HL-60 (cell line): ENCODE data around the gene ACVRL1.

Experiments used
- DNase-seq, 2 experiments: peaks; one replicate each; pipeline ENCODE4 v3.0.0-alpha.2; 2010 to 2020; ENCODE audit warnings: low read depth in 1 of 2, low spot score in 1 of 2
- H3K27ac ChIP-seq: fragments of 250-450 bp; sonication (Bioruptor Pico); replicated peaks from 2 replicates; pipeline ENCODE4 v1.5.1; 2020; ENCODE audit warnings: mild to moderate bottlenecking, moderate library complexity
- H3K27me3 ChIP-seq: fragments of 250-450 bp; sonication (Bioruptor Pico); 2 replicates; pipeline ENCODE4 v1.5.1; 2021; ENCODE audit warnings: mild to moderate bottlenecking, moderate library complexity; ENCODE audit not compliant: insufficient read depth, poor library complexity, severe bottlenecking
- H3K4me3 ChIP-seq: replicated peaks from 2 replicates; pipeline ENCODE4 v1.5.1; 2011; ENCODE audit warnings: mild to moderate bottlenecking, control low read depth, low read length; ENCODE audit not compliant: insufficient read depth
- GABPA ChIP-seq: IDR thresholded peaks from 2 replicates; pipeline ENCODE4 v1.6.1; 2012; ENCODE audit warnings: low read depth
- POLR2AphosphoS5 ChIP-seq: IDR thresholded peaks from 2 replicates; pipeline ENCODE4 v1.6.1; 2012; ENCODE audit warnings: low read depth
- SPI1 ChIP-seq: IDR thresholded peaks from 2 replicates; pipeline ENCODE4 v1.6.1; 2012; ENCODE audit warnings: low read depth, mild to moderate bottlenecking, borderline replicate concordance
- TF ChIP-seq, protein P1 (sequence below): IDR thresholded peaks from one replicate; pipeline ENCODE4 v1.5.1; 2011; ENCODE audit warnings: low read length, control low read depth, inconsistent platforms; ENCODE audit not compliant: insufficient read depth
- TF ChIP-seq, protein P2 (sequence below): IDR thresholded peaks from 2 replicates; pipeline ENCODE4 v1.6.1; 2012; ENCODE audit warnings: low read depth; ENCODE audit not compliant: insufficient replicate concordance

ACVRL1 gene

DNA sequence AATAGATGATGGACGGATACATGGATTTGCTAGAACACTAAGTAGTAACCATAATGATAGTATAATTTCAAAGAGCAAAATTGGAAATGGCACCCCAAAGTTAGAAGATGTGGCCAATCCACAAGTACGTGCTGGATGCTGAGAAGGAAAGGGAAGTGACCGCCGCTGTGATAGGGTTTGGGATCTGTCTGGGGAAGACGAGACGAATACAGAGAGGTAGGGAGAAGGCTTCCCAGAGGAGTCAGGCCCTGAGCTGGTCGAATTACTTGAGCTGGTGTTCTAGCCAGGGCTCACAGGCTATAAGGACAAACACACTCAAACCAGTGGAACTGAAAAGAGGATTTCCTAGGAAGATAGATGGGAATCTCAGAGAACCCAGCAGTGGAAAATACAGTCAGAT is 34.8 kb downstream of the ACVRL1 start:
- H3K27ac ChIP-seq: no peak overlapping the region

DNA sequence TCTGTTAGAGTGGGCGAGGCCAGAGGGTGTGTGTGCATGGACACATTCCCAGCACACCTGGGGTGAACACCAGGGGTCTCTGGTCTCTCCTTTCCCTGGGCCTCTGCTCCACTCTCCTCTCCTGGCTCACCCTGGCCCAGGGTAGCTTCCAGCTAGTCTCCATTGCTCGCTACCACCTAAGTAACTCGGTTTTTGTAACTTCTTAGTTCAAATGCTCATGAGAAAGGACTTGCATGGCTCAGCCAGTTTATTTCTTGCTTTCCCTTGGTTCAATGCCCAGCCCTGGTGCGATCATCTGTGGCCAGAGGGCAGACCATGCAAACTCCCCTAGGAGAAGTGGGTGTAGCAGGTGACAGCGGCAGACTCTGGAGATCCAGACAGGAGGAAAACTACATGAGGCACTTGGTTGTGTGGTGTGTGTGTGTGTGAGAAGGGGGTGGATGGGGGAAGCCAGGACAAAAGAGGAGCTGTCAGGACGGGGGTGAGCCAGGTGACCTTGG is 35.2 kb downstream of the ACVRL1 start:
- TF ChIP-seq GABPA (no peak), SPI1 (no peak), POLR2AphosphoS5 (no peak)
- TF ChIP-seq, protein P1, sequence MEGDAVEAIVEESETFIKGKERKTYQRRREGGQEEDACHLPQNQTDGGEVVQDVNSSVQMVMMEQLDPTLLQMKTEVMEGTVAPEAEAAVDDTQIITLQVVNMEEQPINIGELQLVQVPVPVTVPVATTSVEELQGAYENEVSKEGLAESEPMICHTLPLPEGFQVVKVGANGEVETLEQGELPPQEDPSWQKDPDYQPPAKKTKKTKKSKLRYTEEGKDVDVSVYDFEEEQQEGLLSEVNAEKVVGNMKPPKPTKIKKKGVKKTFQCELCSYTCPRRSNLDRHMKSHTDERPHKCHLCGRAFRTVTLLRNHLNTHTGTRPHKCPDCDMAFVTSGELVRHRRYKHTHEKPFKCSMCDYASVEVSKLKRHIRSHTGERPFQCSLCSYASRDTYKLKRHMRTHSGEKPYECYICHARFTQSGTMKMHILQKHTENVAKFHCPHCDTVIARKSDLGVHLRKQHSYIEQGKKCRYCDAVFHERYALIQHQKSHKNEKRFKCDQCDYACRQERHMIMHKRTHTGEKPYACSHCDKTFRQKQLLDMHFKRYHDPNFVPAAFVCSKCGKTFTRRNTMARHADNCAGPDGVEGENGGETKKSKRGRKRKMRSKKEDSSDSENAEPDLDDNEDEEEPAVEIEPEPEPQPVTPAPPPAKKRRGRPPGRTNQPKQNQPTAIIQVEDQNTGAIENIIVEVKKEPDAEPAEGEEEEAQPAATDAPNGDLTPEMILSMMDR: no peak
- TF ChIP-seq, protein P2, sequence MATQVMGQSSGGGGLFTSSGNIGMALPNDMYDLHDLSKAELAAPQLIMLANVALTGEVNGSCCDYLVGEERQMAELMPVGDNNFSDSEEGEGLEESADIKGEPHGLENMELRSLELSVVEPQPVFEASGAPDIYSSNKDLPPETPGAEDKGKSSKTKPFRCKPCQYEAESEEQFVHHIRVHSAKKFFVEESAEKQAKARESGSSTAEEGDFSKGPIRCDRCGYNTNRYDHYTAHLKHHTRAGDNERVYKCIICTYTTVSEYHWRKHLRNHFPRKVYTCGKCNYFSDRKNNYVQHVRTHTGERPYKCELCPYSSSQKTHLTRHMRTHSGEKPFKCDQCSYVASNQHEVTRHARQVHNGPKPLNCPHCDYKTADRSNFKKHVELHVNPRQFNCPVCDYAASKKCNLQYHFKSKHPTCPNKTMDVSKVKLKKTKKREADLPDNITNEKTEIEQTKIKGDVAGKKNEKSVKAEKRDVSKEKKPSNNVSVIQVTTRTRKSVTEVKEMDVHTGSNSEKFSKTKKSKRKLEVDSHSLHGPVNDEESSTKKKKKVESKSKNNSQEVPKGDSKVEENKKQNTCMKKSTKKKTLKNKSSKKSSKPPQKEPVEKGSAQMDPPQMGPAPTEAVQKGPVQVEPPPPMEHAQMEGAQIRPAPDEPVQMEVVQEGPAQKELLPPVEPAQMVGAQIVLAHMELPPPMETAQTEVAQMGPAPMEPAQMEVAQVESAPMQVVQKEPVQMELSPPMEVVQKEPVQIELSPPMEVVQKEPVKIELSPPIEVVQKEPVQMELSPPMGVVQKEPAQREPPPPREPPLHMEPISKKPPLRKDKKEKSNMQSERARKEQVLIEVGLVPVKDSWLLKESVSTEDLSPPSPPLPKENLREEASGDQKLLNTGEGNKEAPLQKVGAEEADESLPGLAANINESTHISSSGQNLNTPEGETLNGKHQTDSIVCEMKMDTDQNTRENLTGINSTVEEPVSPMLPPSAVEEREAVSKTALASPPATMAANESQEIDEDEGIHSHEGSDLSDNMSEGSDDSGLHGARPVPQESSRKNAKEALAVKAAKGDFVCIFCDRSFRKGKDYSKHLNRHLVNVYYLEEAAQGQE: no peak

More for the DNA sequence above, 34.8 kb downstream of the ACVRL1 start:
- DNase-seq: no peak
- Histone ChIP-seq H3K4me3 (no peak overlapping the region), H3K27me3 (no peaks in the 10 kb centered on the region)
- no peak for TF ChIP-seq SPI1

DNA sequence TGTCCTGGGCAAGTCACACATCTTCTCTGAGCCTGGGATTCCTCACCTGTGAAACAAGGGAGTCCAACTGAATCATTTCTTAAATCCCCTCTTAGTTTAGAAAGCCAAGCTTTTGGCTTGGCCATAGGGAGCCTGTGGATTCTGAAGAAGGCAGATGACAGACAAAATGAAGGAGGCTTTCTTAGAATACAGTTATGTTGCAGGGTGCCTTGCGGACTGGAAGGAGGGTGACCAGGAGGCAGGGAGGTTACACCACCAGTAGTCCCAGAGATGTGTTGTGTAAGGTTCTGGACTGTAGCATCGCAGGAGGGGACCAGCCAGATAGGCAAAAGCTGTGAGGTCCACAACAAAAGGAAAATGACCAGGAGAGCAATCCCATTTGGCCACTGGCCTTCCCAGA is 36.0 kb downstream of the ACVRL1 start:
- Histone ChIP-seq H3K27ac (no peak overlapping the region), H3K27me3 (no peaks in the 10 kb centered on the region), H3K4me3 (no peak overlapping the region)
- no peak for DNase-seq
- TF ChIP-seq GABPA (no peak), SPI1 (no peak), POLR2AphosphoS5 (no peak)
- TF ChIP-seq, protein P1: no peak
- TF ChIP-seq, protein P2: no peak

More for the DNA sequence above, 35.2 kb downstream of the ACVRL1 start:
- DNase-seq: no peak
- Histone ChIP-seq H3K4me3 (no peak overlapping the region), H3K27me3 (no peaks in the 10 kb centered on the region), H3K27ac (no peak overlapping the region)

DNA sequence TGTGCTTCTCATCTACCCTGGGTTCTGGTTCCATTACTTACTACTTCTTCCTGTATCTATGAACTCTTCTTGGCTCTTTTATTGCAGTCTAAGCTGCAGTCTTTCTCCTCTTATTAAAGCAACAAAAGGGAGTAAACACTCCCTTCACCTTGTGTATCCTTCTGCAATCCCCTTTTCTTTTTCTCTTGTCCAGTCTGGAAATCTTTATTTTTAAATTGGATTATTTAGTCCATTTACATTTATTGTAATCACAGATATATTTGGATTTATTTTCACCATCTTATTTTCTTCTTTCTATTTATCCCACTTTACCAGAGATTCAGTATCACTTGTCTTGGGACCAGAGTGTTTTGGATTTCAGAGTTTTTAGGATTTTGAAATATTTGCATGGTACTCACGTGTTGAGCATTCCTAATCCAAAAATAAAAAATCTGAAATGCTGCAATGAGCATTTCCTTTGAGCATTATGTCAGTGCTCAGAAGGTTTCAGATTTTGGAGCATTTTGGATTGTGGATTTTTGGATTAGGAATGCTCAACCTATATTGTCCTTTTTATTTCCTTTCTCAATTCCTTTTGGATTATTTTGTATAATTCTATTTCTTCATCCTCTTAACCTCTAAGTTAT is 37.4 kb downstream of the ACVRL1 start:
- no peak for DNase-seq
- TF ChIP-seq GABPA: no peak
- TF ChIP-seq POLR2AphosphoS5: no peak
- TF ChIP-seq SPI1: no peak
- TF ChIP-seq, protein P2: no peak
- TF ChIP-seq, protein P1: no peak
- no peak overlapping the region for H3K4me3 ChIP-seq
- H3K27ac ChIP-seq: no peak overlapping the region
- no peaks in the 10 kb centered on the region for H3K27me3 ChIP-seq
